OCI-LY1 (cell line): ENCODE data around the gene CCDC63.

Experiments
- H2AFZ ChIP-seq: fragments of 200-600 bp; sonication (generic), shearing (Covaris generic); 2 replicates; pipeline ENCODE4 v1.6.0; 2014; ENCODE audit warnings: antibody characterized with exemption, mild to moderate bottlenecking, low read length
- H3F3A ChIP-seq: fragments of 200-600 bp; sonication (generic), shearing (Covaris generic); 2 replicates; pipeline ENCODE4 v1.6.0; 2014; ENCODE audit warnings: mild to moderate bottlenecking, antibody characterized with exemption, low read length, moderate library complexity; ENCODE audit not compliant: insufficient read depth
- H3K27ac ChIP-seq: fragments of 200-600 bp; sonication (generic); 2 replicates; pipeline ENCODE4 v1.5.1; 2014; ENCODE audit warnings: low read length, mixed run types, mild to moderate bottlenecking, low read depth; ENCODE audit not compliant: poor library complexity, severe bottlenecking
- H3K27me3 ChIP-seq: fragments of 200-600 bp; sonication (generic); 2 replicates; pipeline ENCODE4 v1.6.0; 2014; ENCODE audit warnings: antibody characterized with exemption, mild to moderate bottlenecking, low read length, moderate library complexity; ENCODE audit not compliant: insufficient read depth
- H3K36me3 ChIP-seq: fragments of 200-600 bp; sonication (generic); 2 replicates; pipeline ENCODE4 v1.6.1; 2014; ENCODE audit warnings: mild to moderate bottlenecking, antibody characterized with exemption, low read length, moderate library complexity, mixed read lengths; ENCODE audit not compliant: insufficient read depth
- H3K4me1 ChIP-seq: fragments of 200-600 bp; sonication (generic); 2 replicates; pipeline ENCODE4 v1.5.1; 2014; ENCODE audit warnings: mild to moderate bottlenecking, low read length, moderate library complexity; ENCODE audit not compliant: insufficient read depth, severe bottlenecking
- H3K4me2 ChIP-seq: fragments of 200-600 bp; sonication (generic), shearing (Covaris generic); 2 replicates; pipeline ENCODE4 v1.6.1; 2014; ENCODE audit warnings: low read length
- H3K4me3 ChIP-seq: fragments of 200-600 bp; sonication (generic); 2 replicates; pipeline ENCODE4 v1.5.1; 2014; ENCODE audit warnings: low read length, low read depth, mild to moderate bottlenecking, mixed read lengths; ENCODE audit not compliant: poor library complexity, severe bottlenecking
- H3K79me2 ChIP-seq: fragments of 200-600 bp; shearing (Covaris generic); 2 replicates; pipeline ENCODE4 v1.6.1; 2016; ENCODE audit warnings: mixed run types, low read length, mixed read lengths; ENCODE audit not compliant: insufficient read depth
- H3K9ac ChIP-seq: fragments of 200-600 bp; sonication (generic), shearing (Covaris generic); 2 replicates; pipeline ENCODE4 v1.6.1; 2014; ENCODE audit warnings: mild to moderate bottlenecking, low read length, mixed read lengths
- H3K9me2 ChIP-seq: fragments of 200-600 bp; sonication (generic), shearing (Covaris generic); 2 replicates; pipeline ENCODE4 v1.6.1; 2014; ENCODE audit warnings: low read depth, mild to moderate bottlenecking, low read length, mixed read lengths
- H3K9me3 ChIP-seq: fragments of 200-600 bp; shearing (Covaris generic); 2 replicates; pipeline ENCODE4 v1.6.1; 2014; ENCODE audit warnings: low read length, mixed read lengths
- H4K20me1 ChIP-seq: fragments of 200-600 bp; sonication (generic), shearing (Covaris generic); 2 replicates; pipeline ENCODE4 v1.6.0; 2016; ENCODE audit warnings: mild to moderate bottlenecking, low read length; ENCODE audit not compliant: insufficient read depth
- EZH2 ChIP-seq: fragments of 200-600 bp; sonication (generic), shearing (Covaris generic); IDR thresholded peaks from 2 replicates; pipeline ENCODE4 v1.8.0; 2017; ENCODE audit warnings: borderline replicate concordance, mixed run types, mild to moderate bottlenecking, antibody characterized with exemption, low read length, moderate library complexity, mixed read lengths
- TF ChIP-seq, protein P1 (sequence below): fragments of 200-600 bp; sonication (generic), shearing (Covaris generic); IDR thresholded peaks from 2 replicates; pipeline ENCODE4 v1.5.1; 2017; ENCODE audit warnings: mild to moderate bottlenecking, antibody characterized with exemption, low read length, moderate library complexity, mixed read lengths

The CCDC63 gene

DNA sequence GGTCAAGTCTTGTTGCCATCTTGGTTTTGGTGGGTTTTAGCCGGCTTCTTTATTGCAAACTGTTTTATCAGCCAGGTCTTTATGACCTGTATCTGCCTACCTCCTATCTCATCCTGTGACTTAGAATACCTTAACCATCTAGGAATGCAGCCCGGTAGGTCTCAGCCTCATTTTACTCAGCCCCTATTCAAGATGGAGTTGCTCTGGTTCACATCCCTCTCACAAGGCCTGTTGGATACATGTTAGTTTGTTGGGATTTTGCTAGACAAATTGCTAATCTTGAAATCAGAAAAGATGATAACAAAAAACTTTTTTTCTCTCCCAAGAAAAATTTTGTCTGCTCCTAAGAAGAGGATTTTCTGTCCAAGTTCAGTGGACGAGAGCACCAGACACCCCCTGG is 27.6 kb upstream of the CCDC63 start:
- Histone ChIP-seq H3K27me3 (no peaks in the 10 kb centered on the region), H3K9me3 (no peaks in the 10 kb centered on the region), H3K9me2 (no peaks in the 10 kb centered on the region), H3K27ac (no peak overlapping the region), H3K4me2 (no peak overlapping the region), H3K9ac (no peak overlapping the region), H3K36me3 (no peaks in the 10 kb centered on the region), H3K4me3 (no peak overlapping the region), H3K4me1 (no peaks in the 10 kb centered on the region), H2AFZ (no peak overlapping the region), H3K79me2 (no peaks in the 10 kb centered on the region), H3F3A (no peaks in the 10 kb centered on the region), H4K20me1 (no peaks in the 10 kb centered on the region)
- TF ChIP-seq, protein P1, sequence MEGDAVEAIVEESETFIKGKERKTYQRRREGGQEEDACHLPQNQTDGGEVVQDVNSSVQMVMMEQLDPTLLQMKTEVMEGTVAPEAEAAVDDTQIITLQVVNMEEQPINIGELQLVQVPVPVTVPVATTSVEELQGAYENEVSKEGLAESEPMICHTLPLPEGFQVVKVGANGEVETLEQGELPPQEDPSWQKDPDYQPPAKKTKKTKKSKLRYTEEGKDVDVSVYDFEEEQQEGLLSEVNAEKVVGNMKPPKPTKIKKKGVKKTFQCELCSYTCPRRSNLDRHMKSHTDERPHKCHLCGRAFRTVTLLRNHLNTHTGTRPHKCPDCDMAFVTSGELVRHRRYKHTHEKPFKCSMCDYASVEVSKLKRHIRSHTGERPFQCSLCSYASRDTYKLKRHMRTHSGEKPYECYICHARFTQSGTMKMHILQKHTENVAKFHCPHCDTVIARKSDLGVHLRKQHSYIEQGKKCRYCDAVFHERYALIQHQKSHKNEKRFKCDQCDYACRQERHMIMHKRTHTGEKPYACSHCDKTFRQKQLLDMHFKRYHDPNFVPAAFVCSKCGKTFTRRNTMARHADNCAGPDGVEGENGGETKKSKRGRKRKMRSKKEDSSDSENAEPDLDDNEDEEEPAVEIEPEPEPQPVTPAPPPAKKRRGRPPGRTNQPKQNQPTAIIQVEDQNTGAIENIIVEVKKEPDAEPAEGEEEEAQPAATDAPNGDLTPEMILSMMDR, result no peak
- TF ChIP-seq EZH2, result no peak

DNA sequence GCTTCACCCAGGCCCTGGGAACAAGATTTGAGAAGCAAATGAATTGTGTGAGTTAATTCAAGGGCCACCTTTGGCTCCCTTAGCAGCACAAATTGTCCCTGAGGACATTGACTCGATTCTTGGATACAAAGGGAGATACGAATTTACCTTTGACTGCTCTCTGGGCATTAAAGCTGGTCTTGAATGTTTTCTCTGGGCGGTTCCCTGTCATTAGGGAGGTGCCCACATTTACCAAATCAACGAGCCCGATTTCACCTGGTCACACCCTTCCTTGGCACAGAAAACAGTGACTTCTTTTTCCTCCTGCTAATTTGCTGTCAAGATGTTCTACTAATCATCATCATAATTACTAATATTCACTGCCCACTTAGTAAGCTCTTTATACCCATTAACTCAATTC is 27.1 kb upstream of the CCDC63 start:
- no peaks in the 10 kb centered on the region for H3K9me3 ChIP-seq
- TF ChIP-seq, protein P1, result no peak
- TF ChIP-seq EZH2, result no peak

DNA sequence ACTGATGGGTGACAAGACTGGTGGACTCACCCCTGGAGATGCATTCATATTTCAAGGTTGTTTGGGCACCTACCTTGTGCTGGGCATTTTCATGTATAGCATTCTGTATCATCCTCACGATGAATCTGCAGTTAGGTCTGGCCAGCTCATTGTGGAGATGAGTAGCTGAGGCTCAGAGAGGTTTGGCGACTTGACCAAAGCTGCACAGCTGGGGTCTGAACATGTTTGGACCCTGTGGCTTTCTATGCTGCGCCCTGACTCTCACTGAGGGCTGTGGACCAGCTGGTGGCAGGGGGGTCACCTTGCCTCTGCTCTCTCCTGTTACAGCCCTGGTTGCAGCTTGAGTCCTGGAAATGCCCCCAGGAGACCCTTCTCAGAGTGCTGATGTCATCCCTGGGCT is 24.9 kb upstream of the CCDC63 start:
- H2AFZ ChIP-seq, result no peak overlapping the region
- H3K9ac ChIP-seq, result no peak overlapping the region
- H3K9me3 ChIP-seq, result no peaks in the 10 kb centered on the region
- no peaks in the 10 kb centered on the region for H3F3A ChIP-seq
- no peak overlapping the region for H3K4me2 ChIP-seq
- no peak overlapping the region for H3K4me3 ChIP-seq
- no peak overlapping the region for H3K27ac ChIP-seq
- H4K20me1 ChIP-seq, result no peaks in the 10 kb centered on the region
- H3K36me3 ChIP-seq, result no peaks in the 10 kb centered on the region
- peaks cover 2% of the 10 kb centered on the region for H3K4me1 ChIP-seq
- no peak for TF ChIP-seq EZH2
- TF ChIP-seq, protein P1, result no peak
- no peaks in the 10 kb centered on the region for H3K79me2 ChIP-seq
- H3K27me3 ChIP-seq, result no peaks in the 10 kb centered on the region
- H3K9me2 ChIP-seq, result no peaks in the 10 kb centered on the region

More for the DNA sequence above, 27.1 kb upstream of the CCDC63 start:
- no peaks in the 10 kb centered on the region for H3K4me1 ChIP-seq
- H3F3A ChIP-seq, result no peaks in the 10 kb centered on the region
- no peak overlapping the region for H3K4me3 ChIP-seq
- no peak overlapping the region for H3K9ac ChIP-seq
- no peaks in the 10 kb centered on the region for H3K79me2 ChIP-seq
- no peak overlapping the region for H2AFZ ChIP-seq
- H3K27ac ChIP-seq, result no peak overlapping the region
- H3K27me3 ChIP-seq, result no peaks in the 10 kb centered on the region
- no peaks in the 10 kb centered on the region for H3K9me2 ChIP-seq
- H3K36me3 ChIP-seq, result no peaks in the 10 kb centered on the region
- H3K4me2 ChIP-seq, result no peak overlapping the region
- H4K20me1 ChIP-seq, result no peaks in the 10 kb centered on the region
